Naive thymus-derived CD4-positive, alpha-beta T cell (primary cell): Measurements from ENCODE around the gene TNPO3. TPM values are rescaled to one million over a fixed set of nuclear protein-coding genes. Genes with fewer than 3 reads are reported as not detected.

Experiments used
- ATAC-seq: fragments of 150-1000 bp; cut with Tn5 transposase; 2 replicates; pipeline ENCODE4 v1.10.0; 2021; ENCODE audit warnings: mild to moderate bottlenecking, moderate library complexity
- CTCF ChIA-PET: fragments of 350-600 bp; sonication (Branson Sonifier 250); formaldehyde crosslinking; loops from one replicate; lab custom pipeline; 2021; ENCODE audit warnings: antibody characterized with exemption; lab: Charles Lee
- POLR2A ChIA-PET: fragments of 350-600 bp; sonication (Branson Sonifier 250); formaldehyde crosslinking; loops from one replicate; lab custom pipeline; 2021; ENCODE audit warnings: antibody characterized with exemption, inconsistent platforms; lab: Charles Lee
- DNase-seq, 9 donors: peaks; one replicate each; pipeline versions ENCODE4 v3.0.0 to v3.0.0-alpha.2; 2020 to 2022; ENCODE audit warnings: mixed read lengths in 1 of 9
- H3K27ac ChIP-seq: one replicate; pipeline ENCODE4 v1.7.0; 2013; ENCODE audit warnings: mild to moderate bottlenecking, low read depth, low read length, moderate library complexity
- H3K27me3 ChIP-seq, 2 donors: one replicate each; pipeline ENCODE4 v1.7.0; 2013; ENCODE audit warnings: low read length in 2 of 2, mild to moderate bottlenecking in 2 of 2, moderate library complexity in 2 of 2; ENCODE audit not compliant: control insufficient read depth in 2 of 2, insufficient read depth in 2 of 2
- H3K36me3 ChIP-seq, 3 experiments: 1 replicate in 2 of 3; 2 replicates in 1 of 3; pipeline ENCODE4 v1.7.0; 2013; ENCODE audit warnings: low read length in 3 of 3, mild to moderate bottlenecking in 3 of 3, moderate library complexity in 1 of 3; ENCODE audit not compliant: insufficient read depth in 3 of 3, control insufficient read depth in 2 of 3
- H3K4me1 ChIP-seq, 2 donors: one replicate each; pipeline ENCODE4 v1.7.0; 2013; ENCODE audit warnings: low read length in 2 of 2, mild to moderate bottlenecking in 2 of 2, moderate library complexity in 1 of 2; ENCODE audit not compliant: control insufficient read depth in 2 of 2, insufficient read depth in 2 of 2
- H3K4me3 ChIP-seq: 2 replicates; pipeline ENCODE4 v1.7.0; 2013; ENCODE audit warnings: mild to moderate bottlenecking, low read length
- H3K9me3 ChIP-seq, 3 experiments: 1 replicate in 2 of 3; 2 replicates in 1 of 3; pipeline ENCODE4 v1.7.0; 2013; ENCODE audit warnings: low read length in 3 of 3; ENCODE audit not compliant: control insufficient read depth in 2 of 3
- H3K27ac Mint-ChIP-seq, 9 donors: one replicate each; pipeline ENCODE4 v1.8.0; 2020 to 2022; ENCODE audit warnings: mixed read lengths in 9 of 9, mild to moderate bottlenecking in 8 of 9, moderate library complexity in 5 of 9, inconsistent platforms in 2 of 9
- H3K27me3 Mint-ChIP-seq, 5 donors: one replicate each; pipeline ENCODE4 v1.8.0; 2021 to 2022; ENCODE audit warnings: mixed read lengths in 5 of 5, mild to moderate bottlenecking in 1 of 5
- H3K36me3 Mint-ChIP-seq, 5 donors: one replicate each; pipeline ENCODE4 v1.8.0; 2020 to 2022; ENCODE audit warnings: mixed read lengths in 5 of 5, mild to moderate bottlenecking in 3 of 5, inconsistent platforms in 1 of 5
- H3K4me1 Mint-ChIP-seq, 7 donors: one replicate each; pipeline ENCODE4 v1.8.0; 2020 to 2022; ENCODE audit warnings: mixed read lengths in 7 of 7, mild to moderate bottlenecking in 3 of 7, inconsistent platforms in 1 of 7
- H3K4me3 Mint-ChIP-seq, 10 donors: one replicate each; pipeline ENCODE4 v1.8.0; 2020 to 2022; ENCODE audit warnings: mild to moderate bottlenecking in 10 of 10, mixed read lengths in 10 of 10, moderate library complexity in 6 of 10, inconsistent platforms in 2 of 10
- H3K9me3 Mint-ChIP-seq, 11 donors: one replicate each; pipeline ENCODE4 v1.8.0; 2020 to 2022; ENCODE audit warnings: mixed read lengths in 11 of 11, mild to moderate bottlenecking in 4 of 11, inconsistent platforms in 1 of 11, moderate library complexity in 1 of 11
- intact Hi-C, 2 donors: fragments of 100-400 bp; cut with micrococcal nuclease; formaldehyde crosslinking; loops; one replicate each; pipeline ENCODE4 v1.15.1; 2023
- polyA plus RNA-seq, 2 donors: library from polyadenylated mRNA; unstranded; fragments of 300-500 nt; fragmentation: Illumina TruSeq; gene quantifications; one replicate each; pipeline ENCODE4 v1.2.3, GENCODE V29; 2021
- total RNA-seq, 6 experiments: library from RNA in 5 of 6; stranded (reverse) in 5 of 6; gene quantifications; 1 replicate in 5 of 6; 2 replicates in 1 of 6; pipeline ENCODE4 v1.2.3 and lab custom pipeline; 2021 to 2026

TNPO3 gene
- total and polyA plus RNA-seq, 7 experiments from 2014 or later = 28.6 to 40.6 (median 37.7) TPM

- Histone ChIP-seq H3K36me3 (no peaks in the 10 kb centered on the region), H3K9me3 (no peaks in the 10 kb centered on the region), H3K4me1 (no peaks in the 10 kb centered on the region), H3K4me3 (no peak overlapping the region), H3K27ac (no peak overlapping the region), H3K27me3 (peaks cover 0 to 4% of the 10 kb centered on the region in 2 donors)
- peaks cover 5 to 6% (median 5%) of the 10 kb centered on the region in 7 donors for H3K4me1 Mint-ChIP-seq
- intact Hi-C loops = no loop called here
- H3K9me3 Mint-ChIP-seq = peaks cover 0 to 2% (median 0%) of the 10 kb centered on the region in 11 donors
- ChIA-PET CTCF (no interaction called here), POLR2A (no interaction called here)
- H3K36me3 Mint-ChIP-seq = peaks cover 0 to 4% (median 0%) of the 10 kb centered on the region in 5 donors
- peaks cover 28 to 69% (median 31%) of the 10 kb centered on the region in 5 donors for H3K27me3 Mint-ChIP-seq
- no peak overlapping the region for H3K27ac Mint-ChIP-seq
- ATAC-seq (no peak), DNase-seq (no peak)
- no peak overlapping the region for H3K4me3 Mint-ChIP-seq
These were observed 134.8 kb downstream of the TNPO3 start for GRCh38 chr7:128919881-128920799.

GRCh38 chr7:128919241-128919640 lies 135.7 kb downstream of the TNPO3 start:
- no peaks in the 10 kb centered on the region for H3K4me1 ChIP-seq
- POLR2A ChIA-PET = no interaction called here
- H3K4me1 Mint-ChIP-seq = peaks cover 5 to 10% (median 7%) of the 10 kb centered on the region in 7 donors
- CTCF ChIA-PET = no interaction called here
- no peak for DNase-seq
- peaks cover 0 to 4% of the 10 kb centered on the region in 2 donors for H3K27me3 ChIP-seq
- H3K36me3 ChIP-seq = no peaks in the 10 kb centered on the region
- H3K4me3 ChIP-seq = no peak overlapping the region
- H3K36me3 Mint-ChIP-seq = peaks cover 0 to 4% (median 0%) of the 10 kb centered on the region in 5 donors
- no peak overlapping the region for H3K27ac ChIP-seq
- H3K9me3 ChIP-seq = no peaks in the 10 kb centered on the region
- no peak overlapping the region for H3K4me3 Mint-ChIP-seq
- no peak for ATAC-seq
- peaks cover 30 to 68% (median 36%) of the 10 kb centered on the region in 5 donors for H3K27me3 Mint-ChIP-seq
- no peak overlapping the region for H3K27ac Mint-ChIP-seq
- intact Hi-C loops = no loop called here
- H3K9me3 Mint-ChIP-seq = peaks cover 0 to 2% (median 0%) of the 10 kb centered on the region in 11 donors

DNA sequence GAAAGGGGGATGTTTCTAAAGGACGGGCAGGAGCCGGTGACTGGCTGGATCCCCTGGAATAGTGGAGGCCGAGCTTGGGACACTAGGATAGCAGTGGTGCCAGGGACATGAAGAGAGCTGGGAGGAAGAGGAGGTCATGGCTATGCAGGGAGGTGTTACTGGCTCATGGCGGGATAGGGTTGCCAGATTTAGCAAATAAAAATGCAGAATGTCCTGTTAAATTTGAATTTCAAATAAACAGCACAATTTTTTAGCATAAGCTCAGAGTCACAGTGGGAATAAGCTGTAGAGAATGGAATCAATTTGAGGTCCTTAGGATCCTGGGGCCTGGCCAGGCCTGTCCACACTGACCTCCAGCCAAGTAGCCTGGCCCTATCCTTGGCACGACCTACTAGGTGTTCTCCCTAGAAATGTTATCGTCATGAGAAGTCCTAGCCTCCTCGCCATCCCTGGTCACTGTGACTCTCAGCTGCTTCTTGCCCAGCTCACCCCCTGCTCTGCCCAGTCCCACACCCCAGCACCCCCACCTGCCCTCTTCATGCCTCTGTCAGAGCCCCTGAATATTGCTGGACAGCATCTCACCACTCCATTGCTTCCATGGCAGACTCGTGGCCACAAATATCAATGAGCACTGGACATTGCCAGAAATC lies 136.8 kb downstream of the TNPO3 start:
- intact Hi-C loops = no loop called here
- DNase-seq = no peak
- Mint-ChIP-seq H3K9me3 (peaks cover 0 to 2% (median 0%) of the 10 kb centered on the region in 11 donors), H3K27me3 (peaks cover 28 to 67% (median 38%) of the 10 kb centered on the region in 5 donors), H3K27ac (no peak overlapping the region), H3K36me3 (peaks cover 0 to 4% (median 0%) of the 10 kb centered on the region in 5 donors), H3K4me1 (peaks cover 5 to 12% (median 9%) of the 10 kb centered on the region in 7 donors), H3K4me3 (no peak overlapping the region)
- Histone ChIP-seq H3K9me3 (no peaks in the 10 kb centered on the region), H3K36me3 (no peaks in the 10 kb centered on the region), H3K27ac (no peak overlapping the region), H3K4me1 (no peaks in the 10 kb centered on the region), H3K4me3 (no peak overlapping the region), H3K27me3 (peaks cover 0 to 4% of the 10 kb centered on the region in 2 donors)
- POLR2A ChIA-PET = no interaction called here
- no peak for ATAC-seq
- CTCF ChIA-PET = no interaction called here

DNA sequence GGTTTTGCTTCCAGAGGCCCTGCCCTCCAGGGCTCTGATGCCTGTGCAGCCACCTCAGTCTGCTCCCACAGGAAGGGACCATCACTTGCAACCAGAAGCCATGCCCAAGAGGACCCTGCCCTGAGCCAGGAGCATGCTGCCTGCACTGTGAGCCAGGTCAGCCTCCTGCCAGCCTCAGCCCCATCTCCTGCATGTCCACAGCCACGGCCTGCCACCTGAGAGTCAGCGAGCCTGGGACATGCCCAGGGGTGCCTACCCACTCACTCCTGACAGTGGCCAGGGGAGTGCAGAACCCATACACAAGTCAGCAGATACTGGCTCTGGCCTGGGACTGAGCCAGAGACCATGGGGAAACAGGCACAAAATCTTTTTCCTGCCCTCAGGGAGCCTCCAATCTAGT lies 137.8 kb downstream of the TNPO3 start:
- H3K9me3 ChIP-seq = no peaks in the 10 kb centered on the region
- H3K27me3 ChIP-seq = peaks cover 0 to 4% of the 10 kb centered on the region in 2 donors
- intact Hi-C loops = no loop called here
- no peaks in the 10 kb centered on the region for H3K36me3 ChIP-seq
- ATAC-seq = no peak
- POLR2A ChIA-PET = no interaction called here
- H3K27ac ChIP-seq = no peak overlapping the region
- no peaks in the 10 kb centered on the region for H3K4me1 ChIP-seq
- Mint-ChIP-seq H3K27me3 (peaks cover 28 to 69% (median 42%) of the 10 kb centered on the region in 5 donors), H3K27ac (no peak overlapping the region), H3K4me1 (peaks cover 5 to 12% (median 9%) of the 10 kb centered on the region in 7 donors), H3K36me3 (peaks cover 0 to 4% (median 0%) of the 10 kb centered on the region in 5 donors), H3K9me3 (peaks cover 0 to 2% (median 0%) of the 10 kb centered on the region in 11 donors), H3K4me3 (no peak overlapping the region)
- no peak overlapping the region for H3K4me3 ChIP-seq
- CTCF ChIA-PET = interaction anchor here (0.6 kb wide), 1 partner anchor 309 kb away, joined by 5 read pairs; no protein-coding TSS in a partner anchor
- no peak for DNase-seq

DNA sequence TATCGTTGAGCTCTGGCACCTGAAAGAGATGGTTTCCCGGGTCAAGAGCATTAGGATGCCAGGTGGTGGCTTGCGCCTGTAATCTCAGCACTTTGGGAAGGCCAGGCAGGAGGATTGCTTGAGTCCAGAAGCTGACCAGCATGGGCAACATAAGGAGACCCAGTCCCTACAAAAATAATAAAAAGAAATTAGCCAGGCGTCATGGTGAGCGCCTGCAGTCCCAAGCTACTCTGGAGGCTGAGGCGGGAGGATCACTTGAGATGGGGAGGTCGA lies 138.3 kb downstream of the TNPO3 start:
- peaks cover 0 to 4% of the 10 kb centered on the region in 2 donors for H3K27me3 ChIP-seq
- no peaks in the 10 kb centered on the region for H3K9me3 ChIP-seq
- H3K27ac ChIP-seq = no peak overlapping the region
- Mint-ChIP-seq H3K4me3 (peak overlapping the region in 3 of 10 donors; percentile 21 to 70 (median 41)), H3K27me3 (peaks cover 28 to 73% (median 46%) of the 10 kb centered on the region in 5 donors), H3K27ac (no peak overlapping the region), H3K4me1 (peaks cover 5 to 12% (median 9%) of the 10 kb centered on the region in 7 donors), H3K36me3 (peaks cover 0 to 4% (median 0%) of the 10 kb centered on the region in 5 donors), H3K9me3 (peaks cover 0 to 2% (median 0%) of the 10 kb centered on the region in 11 donors)
- POLR2A ChIA-PET = no interaction called here
- CTCF ChIA-PET = interaction anchor here (0.6 kb wide), 1 partner anchor 310 kb away, joined by 5 read pairs; no protein-coding TSS in a partner anchor
- no peak for DNase-seq
- intact Hi-C loops = no loop called here
- no peaks in the 10 kb centered on the region for H3K4me1 ChIP-seq
- ATAC-seq = no peak
- no peak overlapping the region for H3K4me3 ChIP-seq
- no peaks in the 10 kb centered on the region for H3K36me3 ChIP-seq

- H3K9me3 Mint-ChIP-seq = peaks cover 0 to 2% (median 0%) of the 10 kb centered on the region in 11 donors
- peaks cover 5 to 12% (median 9%) of the 10 kb centered on the region in 7 donors for H3K4me1 Mint-ChIP-seq
- ChIA-PET POLR2A (no interaction called here), CTCF (interaction anchor here (0.6 kb wide), 1 partner anchor 310 kb away, joined by 5 read pairs; no protein-coding TSS in a partner anchor)
- intact Hi-C loops = no loop called here
- H3K4me3 Mint-ChIP-seq = peak overlapping the region in 6 of 10 donors; percentile 52 to 88 (median 69)
- no peak for ATAC-seq
- no peaks in the 10 kb centered on the region for H3K4me1 ChIP-seq
- peaks cover 0 to 4% (median 0%) of the 10 kb centered on the region in 5 donors for H3K36me3 Mint-ChIP-seq
- H3K27me3 Mint-ChIP-seq = peaks cover 32 to 76% (median 52%) of the 10 kb centered on the region in 5 donors
- H3K27me3 ChIP-seq = peaks cover 0 to 4% of the 10 kb centered on the region in 2 donors
- H3K27ac ChIP-seq = no peak overlapping the region
- H3K27ac Mint-ChIP-seq = no peak overlapping the region
- no peaks in the 10 kb centered on the region for H3K36me3 ChIP-seq
- DNase-seq = no peak
- H3K9me3 ChIP-seq = no peaks in the 10 kb centered on the region
- no peak overlapping the region for H3K4me3 ChIP-seq
These were observed 138.9 kb downstream of the TNPO3 start for GRCh38 chr7:128915841-128916642.
